K562 (cell line): ENCODE measurements around the gene HSDL1. TPM values are rescaled to one million over a fixed set of nuclear protein-coding genes. Genes with fewer than 3 reads are reported as not detected.

ENCODE experiments used
- ATAC-seq: fragments of 200-7000 bp; cut with Tn5 transposase; 3 replicates; pipeline ENCODE4 v1.9.1; 2020; ENCODE audit warnings: moderate library complexity
- BruUV-seq: library from RNA; stranded (reverse); fragments of 400-500 nt; replicated peaks from 2 replicates; lab custom pipeline; 2021; lab: Mats Ljungman, UMichigan
- CTCF ChIA-PET: fragments of 300-600 bp; formaldehyde crosslinking; extraction: SDS; loops from one replicate; lab custom pipeline; 2021; ENCODE audit warnings: low intra/inter-chr PET ratio; lab: Yijun Ruan, JAX
- POLR2A ChIA-PET: fragments of 300-600, 350-650 bp; sonication (Branson Sonifier 250); formaldehyde crosslinking; extraction: SDS; loops from one replicate; lab custom pipeline; 2021; ENCODE audit warnings: antibody characterized with exemption, inconsistent platforms; lab: Yijun Ruan, JAX
- DNase-seq, 4 experiments: peaks; one replicate each; pipeline versions ENCODE4 v3.0.0 to v3.0.0-alpha.2; 2011 to 2018; ENCODE audit warnings: low spot score in 3 of 4, mixed read lengths in 3 of 4; ENCODE audit errors: extremely low read depth in 1 of 4
- FAIRE-seq: peaks from 2 replicates; lab custom pipeline; 2011; peaks lifted over from hg19 to GRCh38; lab: Jason Lieb, UNC
- H2AFZ ChIP-seq: 2 replicates; pipeline ENCODE4 v1.6.0; 2011; ENCODE audit warnings: low read depth, low read length, control low read depth, inconsistent platforms
- H3K27ac ChIP-seq: fragments of 200-600 bp; 3 replicates; pipeline ENCODE4 v1.8.0; 2011; ENCODE audit warnings: low read depth, mild to moderate bottlenecking, control low read depth, inconsistent platforms, low read length, moderate library complexity, mixed read lengths; ENCODE audit errors: extremely low read depth
- H3K27me3 ChIP-seq, 2 experiments: fragments of 300-600 bp in 1 of 2; 2 replicates in 1 of 2; 3 replicates in 1 of 2; pipeline versions ENCODE4 v1.6.0 to v1.8.0; 2011; ENCODE audit warnings: inconsistent platforms in 2 of 2, low read length in 2 of 2, mild to moderate bottlenecking in 1 of 2, mixed read lengths in 1 of 2, moderate library complexity in 1 of 2; ENCODE audit not compliant: control insufficient read depth in 2 of 2, insufficient read depth in 2 of 2
- H3K36me3 ChIP-seq: fragments of 300-600 bp; 3 replicates; pipeline ENCODE4 v1.8.0; 2011; ENCODE audit warnings: mild to moderate bottlenecking, low read length, inconsistent platforms; ENCODE audit not compliant: control insufficient read depth, insufficient read depth
- H3K4me1 ChIP-seq, 2 experiments: fragments of 200-600 bp in 1 of 2; replicated peaks in 1 of 2; 2 replicates in 1 of 2; 3 replicates in 1 of 2; pipeline versions ENCODE4 v1.5.1 to v1.8.0; 2011; ENCODE audit warnings: inconsistent platforms in 2 of 2, low read length in 2 of 2, mild to moderate bottlenecking in 1 of 2, mixed read lengths in 1 of 2, moderate library complexity in 1 of 2; ENCODE audit not compliant: control insufficient read depth in 2 of 2, insufficient read depth in 2 of 2
- H3K4me2 ChIP-seq: 2 replicates; pipeline ENCODE4 v1.6.1; 2011; ENCODE audit warnings: low read length, control low read depth, inconsistent platforms, mixed read lengths; ENCODE audit not compliant: insufficient read depth
- H3K4me3 ChIP-seq: fragments of 200-600 bp; sonication (generic), shearing (Covaris generic); 2 replicates; pipeline ENCODE4 v1.5.1; 2016; ENCODE audit warnings: control low read depth, inconsistent platforms
- H3K79me2 ChIP-seq: fragments of 200-600 bp; 3 replicates; pipeline ENCODE4 v1.8.0; 2011; ENCODE audit warnings: low read length, inconsistent platforms; ENCODE audit not compliant: control insufficient read depth, insufficient read depth
- H3K9ac ChIP-seq, 2 experiments: 2 replicates each; pipeline versions ENCODE4 v1.6.0 to v1.6.1; 2011; ENCODE audit warnings: low read depth in 2 of 2, low read length in 2 of 2, control low read depth in 1 of 2, inconsistent platforms in 1 of 2, mild to moderate bottlenecking in 1 of 2, mixed read lengths in 1 of 2; ENCODE audit not compliant: insufficient read depth in 1 of 2
- H3K9me1 ChIP-seq: one replicate; pipeline ENCODE4 v1.6.0; 2011; ENCODE audit warnings: inconsistent platforms, mild to moderate bottlenecking, low read length, moderate library complexity; ENCODE audit not compliant: control insufficient read depth, insufficient read depth
- H3K9me3 ChIP-seq: replicated peaks from 2 replicates; pipeline ENCODE4 v1.5.1; 2011; ENCODE audit warnings: low read depth, low read length, inconsistent platforms; ENCODE audit not compliant: control insufficient read depth, insufficient read depth
- H4K20me1 ChIP-seq: replicated peaks from 2 replicates; pipeline ENCODE4 v1.6.1; 2011; ENCODE audit warnings: low read length, inconsistent platforms, mixed read lengths; ENCODE audit not compliant: control insufficient read depth, insufficient read depth
- CAMTA2 ChIP-seq: fragments of 250-450 bp; sonication (Bioruptor Pico); conservative IDR thresholded peaks from 2 replicates; pipeline ENCODE4 v1.5.1; 2022
- CBX5 ChIP-seq: IDR thresholded peaks from 2 replicates; pipeline ENCODE4 v1.6.1; 2014; ENCODE audit warnings: low read depth, borderline replicate concordance
- CCNT2 ChIP-seq: IDR thresholded peaks from 2 replicates; pipeline ENCODE4 v1.6.1; 2011; ENCODE audit warnings: borderline replicate concordance, low read depth, mild to moderate bottlenecking, moderate library complexity, mixed read lengths, low read length; ENCODE audit not compliant: insufficient read length; ENCODE audit errors: extremely low read depth
- EP400 ChIP-seq: fragments of 450-650 bp; IDR thresholded peaks from 2 replicates; pipeline ENCODE4 v1.6.1; 2017; ENCODE audit warnings: antibody characterized with exemption, mild to moderate bottlenecking, moderate library complexity
- ESRRB ChIP-seq: fragments of 250-450 bp; sonication (Bioruptor Pico); IDR thresholded peaks from 2 replicates; pipeline ENCODE4 v1.5.0; 2020; ENCODE audit warnings: mild to moderate bottlenecking, moderate library complexity, borderline replicate concordance
- FOXJ3 ChIP-seq: sonication (generic); formaldehyde crosslinking; IDR thresholded peaks from 2 replicates; pipeline ENCODE4 v1.4.0; 2020; ENCODE audit warnings: mild to moderate bottlenecking, missing genetic modification reagents
- KAT8 ChIP-seq: fragments of 450-650 bp; IDR thresholded peaks from 2 replicates; pipeline ENCODE4 v1.6.1; 2016; ENCODE audit warnings: low read depth, mild to moderate bottlenecking
- RFX1 ChIP-seq: fragments of 450-650 bp; IDR thresholded peaks from 2 replicates; pipeline ENCODE4 v1.6.1; 2016; ENCODE audit warnings: mild to moderate bottlenecking, moderate library complexity
- RHOXF2B ChIP-seq: fragments of 250-450 bp; sonication (Bioruptor Pico); conservative IDR thresholded peaks from 2 replicates; pipeline ENCODE4 v1.5.1; 2021
- RNF2 ChIP-seq: sonication (generic); IDR thresholded peaks from 2 replicates; pipeline ENCODE4 v1.6.1; 2016
- SMAD3 ChIP-seq: fragments of 450-650 bp; formaldehyde crosslinking; conservative IDR thresholded peaks from 2 replicates; pipeline ENCODE4 v1.4.0; 2020; ENCODE audit warnings: mild to moderate bottlenecking
- SRF ChIP-seq, 2 experiments: fragments of 250-450, 450-650 bp in 1 of 2; sonication (Bioruptor Pico) in 1 of 2; sonication (generic) in 1 of 2; formaldehyde crosslinking; IDR thresholded peaks; 2 replicates each; pipeline versions ENCODE4 v1.5.0 to v1.5.1; 2020 to 2022; ENCODE audit warnings: mild to moderate bottlenecking in 1 of 2, missing genetic modification reagents in 1 of 2
- ZNF316 ChIP-seq: fragments of 450-650 bp; IDR thresholded peaks from 2 replicates; pipeline ENCODE4 v1.6.1; 2016
- WGBS: fragments of 100-300 bp; shearing (Covaris generic); methylation state at CpG from one replicate; pipeline ENCODE4 v1.1.6; 2016; ENCODE audit warnings: low coverage, mixed read lengths; ENCODE audit not compliant: insufficient coverage; ENCODE audit errors: missing lambda C conversion rate; 5-methylcytosine and 5-hydroxymethylcytosine counted together
- in situ Hi-C: fragments of 300-500 bp; cut with MboI; formaldehyde crosslinking; loops from 4 replicates; pipeline ENCODE4 v1.15.0; 2018; ENCODE audit warnings: inconsistent platforms, mixed read lengths
- intact Hi-C: fragments of 100-400 bp; cut with micrococcal nuclease; formaldehyde crosslinking; loops from 2 replicates; pipeline ENCODE4 v1.14.2; 2022
- polyA plus RNA-seq, 8 experiments: library from polyadenylated mRNA; depleted of rRNA in 4 of 8; stranded (reverse) in 5 of 8; unstranded in 3 of 8; fragments of >200 nt; fragmentation: Nextera tagmentation in 2 of 8; fragmentation: Illumina TruSeq in 1 of 8; extraction: Ambion mirVana in 2 of 8; extraction: Trizol in 1 of 8; gene quantifications; 2 replicates each; pipeline versions ENCODE4 v1.2.1 to v1.2.3, GENCODE V29; 2011 to 2014; ENCODE audit warnings: inconsistent platforms in 1 of 8, missing spikeins in 1 of 8
- total RNA-seq, 7 experiments: library from RNA; depleted of rRNA in 6 of 7; stranded (reverse); fragments of >200 nt in 6 of 7; fragmentation: Illumina TruSeq in 2 of 7; extraction: Trizol in 2 of 7; gene quantifications; 2 replicates each; pipeline versions ENCODE4 v1.2.1 to v1.2.3, GENCODE V29; 2011 to 2021; ENCODE audit warnings: low replicate concordance in 1 of 7
- TF ChIP-seq, protein P1 (sequence below): fragments of 450-650 bp; formaldehyde crosslinking; IDR thresholded peaks from 2 replicates; pipeline ENCODE4 v1.4.0; 2020; ENCODE audit warnings: mild to moderate bottlenecking, mixed read lengths
- TF ChIP-seq, protein P2 (sequence below): sonication (generic); formaldehyde crosslinking; IDR thresholded peaks from 2 replicates; pipeline ENCODE4 v1.8.1; 2023; ENCODE audit warnings: mild to moderate bottlenecking, missing genetic modification reagents, moderate library complexity
- TF ChIP-seq, protein P3 (sequence below): fragments of 450-650 bp; formaldehyde crosslinking; IDR thresholded peaks from 2 replicates; pipeline ENCODE4 v1.4.0; 2020; ENCODE audit warnings: mild to moderate bottlenecking, moderate library complexity
- TF ChIP-seq, protein P4 (sequence below): sonication (generic); formaldehyde crosslinking; IDR thresholded peaks from 2 replicates; pipeline ENCODE4 v1.8.0; 2022; ENCODE audit warnings: mild to moderate bottlenecking, missing genetic modification reagents
- TF ChIP-seq, protein P5 (sequence below), 3 experiments: fragments of 200-800 bp in 1 of 3; sonication (Bioruptor generic) in 1 of 3; sonication (generic) in 1 of 3; formaldehyde crosslinking in 1 of 3; IDR thresholded peaks; 2 replicates each; pipeline versions ENCODE4 v1.6.1 to v1.8.0; 2016 to 2022; ENCODE audit warnings: mild to moderate bottlenecking in 2 of 3, missing compliant biosample characterization in 2 of 3, missing genetic modification characterization in 2 of 3, missing genetic modification reagents in 1 of 3

HSDL1 gene
- total and polyA plus RNA-seq, 9 of the 15 experiments (the other 6 are each of a cell fraction or from before 2014, with no cell fraction given), result 14.8 to 41.2 (median 27.7) TPM

DNA sequence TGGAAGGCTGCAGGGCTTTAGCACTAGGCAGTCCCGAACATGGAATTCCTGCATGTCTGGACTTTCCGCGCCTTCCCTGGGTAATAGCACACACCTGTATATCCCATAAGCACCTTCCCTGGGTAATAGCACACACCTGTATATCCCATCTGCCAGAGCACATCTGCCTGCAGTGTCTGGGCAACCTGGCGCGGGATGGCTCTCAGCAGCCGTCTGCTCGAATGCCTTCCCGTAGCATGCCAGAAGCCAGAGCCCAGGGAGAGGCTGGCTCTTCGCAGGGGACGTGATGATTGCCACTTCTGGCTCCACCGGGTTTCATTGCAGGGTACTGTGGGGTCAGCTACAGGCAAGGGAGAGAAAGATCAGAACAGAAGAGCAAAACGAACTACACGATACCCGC lies 49.5 kb downstream of the HSDL1 start:
- H3K9ac ChIP-seq, result 0 out of 4 replicates have a peak overlapping the region, but pooled peaks of 1 of the 2 experiments have one; percentile 62
- H3K4me1 ChIP-seq, result no peaks in the 10 kb centered on the region; a peak in 1 of 5 replicates
- FAIRE-seq, result no peak
- CTCF ChIA-PET, result no interaction called here
- BruUV-seq, result no TSS peak
- no peak overlapping the region for H3K4me3 ChIP-seq
- peaks cover 89% of the 10 kb centered on the region for H3K36me3 ChIP-seq
- intact Hi-C loops (no loop called here), in situ Hi-C loops (no loop called here)
- no peaks in the 10 kb centered on the region for H3K27me3 ChIP-seq
- H2AFZ ChIP-seq, result no peak overlapping the region
- no peak overlapping the region for H3K4me2 ChIP-seq
- H4K20me1 ChIP-seq, result no peaks in the 10 kb centered on the region
- POLR2A ChIA-PET, result interaction anchor here (0.9 to 2.7 kb wide), 4 partner anchors 12 to 44 kb away, joined by 3 to 5 read pairs (median 4); no protein-coding TSS in a partner anchor
- TF ChIP-seq RHOXF2B (CRISPR knock-in tag) (no peak), ESRRB (no peak), RFX1 (no peak), CBX5 (no peak), ZNF316 (no peak), CCNT2 (no peak), EP400 (no peak), KAT8 (no peak), CAMTA2 (CRISPR knock-in tag) (no peak), RNF2 (no peak), SMAD3 (CRISPR knock-in tag) (no peak), FOXJ3 (CRISPR knock-in tag) (no peak), SRF (CRISPR knock-in tag; IDR thresholded peaks at IDR 0.05) (no peak)
- TF ChIP-seq, protein P1, sequence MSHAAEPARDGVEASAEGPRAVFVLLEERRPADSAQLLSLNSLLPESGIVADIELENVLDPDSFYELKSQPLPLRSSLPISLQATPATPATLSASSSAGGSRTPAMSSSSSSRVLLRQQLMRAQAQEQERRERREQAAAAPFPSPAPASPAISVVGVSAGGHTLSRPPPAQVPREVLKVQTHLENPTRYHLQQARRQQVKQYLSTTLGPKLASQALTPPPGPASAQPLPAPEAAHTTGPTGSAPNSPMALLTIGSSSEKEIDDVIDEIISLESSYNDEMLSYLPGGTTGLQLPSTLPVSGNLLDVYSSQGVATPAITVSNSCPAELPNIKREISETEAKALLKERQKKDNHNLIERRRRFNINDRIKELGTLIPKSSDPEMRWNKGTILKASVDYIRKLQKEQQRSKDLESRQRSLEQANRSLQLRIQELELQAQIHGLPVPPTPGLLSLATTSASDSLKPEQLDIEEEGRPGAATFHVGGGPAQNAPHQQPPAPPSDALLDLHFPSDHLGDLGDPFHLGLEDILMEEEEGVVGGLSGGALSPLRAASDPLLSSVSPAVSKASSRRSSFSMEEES (CRISPR knock-in tag), result no peak
- TF ChIP-seq, protein P2, sequence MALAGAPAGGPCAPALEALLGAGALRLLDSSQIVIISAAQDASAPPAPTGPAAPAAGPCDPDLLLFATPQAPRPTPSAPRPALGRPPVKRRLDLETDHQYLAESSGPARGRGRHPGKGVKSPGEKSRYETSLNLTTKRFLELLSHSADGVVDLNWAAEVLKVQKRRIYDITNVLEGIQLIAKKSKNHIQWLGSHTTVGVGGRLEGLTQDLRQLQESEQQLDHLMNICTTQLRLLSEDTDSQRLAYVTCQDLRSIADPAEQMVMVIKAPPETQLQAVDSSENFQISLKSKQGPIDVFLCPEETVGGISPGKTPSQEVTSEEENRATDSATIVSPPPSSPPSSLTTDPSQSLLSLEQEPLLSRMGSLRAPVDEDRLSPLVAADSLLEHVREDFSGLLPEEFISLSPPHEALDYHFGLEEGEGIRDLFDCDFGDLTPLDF, result no peak
- TF ChIP-seq, protein P3, sequence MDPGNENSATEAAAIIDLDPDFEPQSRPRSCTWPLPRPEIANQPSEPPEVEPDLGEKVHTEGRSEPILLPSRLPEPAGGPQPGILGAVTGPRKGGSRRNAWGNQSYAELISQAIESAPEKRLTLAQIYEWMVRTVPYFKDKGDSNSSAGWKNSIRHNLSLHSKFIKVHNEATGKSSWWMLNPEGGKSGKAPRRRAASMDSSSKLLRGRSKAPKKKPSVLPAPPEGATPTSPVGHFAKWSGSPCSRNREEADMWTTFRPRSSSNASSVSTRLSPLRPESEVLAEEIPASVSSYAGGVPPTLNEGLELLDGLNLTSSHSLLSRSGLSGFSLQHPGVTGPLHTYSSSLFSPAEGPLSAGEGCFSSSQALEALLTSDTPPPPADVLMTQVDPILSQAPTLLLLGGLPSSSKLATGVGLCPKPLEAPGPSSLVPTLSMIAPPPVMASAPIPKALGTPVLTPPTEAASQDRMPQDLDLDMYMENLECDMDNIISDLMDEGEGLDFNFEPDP (CRISPR knock-in tag), result no peak
- TF ChIP-seq, protein P4, sequence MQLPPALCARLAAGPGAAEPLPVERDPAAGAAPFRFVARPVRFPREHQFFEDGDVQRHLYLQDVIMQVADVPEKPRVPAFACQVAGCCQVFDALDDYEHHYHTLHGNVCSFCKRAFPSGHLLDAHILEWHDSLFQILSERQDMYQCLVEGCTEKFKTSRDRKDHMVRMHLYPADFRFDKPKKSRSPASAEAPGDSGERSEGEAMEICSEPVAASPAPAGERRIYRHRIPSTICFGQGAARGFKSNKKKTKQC, result no peak
- TF ChIP-seq, protein P5, sequence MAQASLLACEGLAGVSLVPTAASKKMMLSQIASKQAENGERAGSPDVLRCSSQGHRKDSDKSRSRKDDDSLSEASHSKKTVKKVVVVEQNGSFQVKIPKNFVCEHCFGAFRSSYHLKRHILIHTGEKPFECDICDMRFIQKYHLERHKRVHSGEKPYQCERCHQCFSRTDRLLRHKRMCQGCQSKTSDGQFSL (CRISPR knock-in tag; IDR thresholded peaks at IDR 0.05), result no peak
- TF ChIP-seq, protein P5 (tag; IDR thresholded peaks at IDR 0.05), result no peak
- no peaks in the 10 kb centered on the region for H3K9me3 ChIP-seq
- no peak for DNase-seq
- no peak overlapping the region for H3K27ac ChIP-seq
- no peaks in the 10 kb centered on the region for H3K9me1 ChIP-seq
- H3K79me2 ChIP-seq, result no peaks in the 10 kb centered on the region
- ATAC-seq, result no peak
- WGBS, result 90% methylated on average over 14 of the region's 14 CpGs
